GM20431 (cell line): ENCODE results near the gene NFKBIZ.

Experiments used
- in situ Hi-C: fragments of 300-500 bp; cut with MseI, MboI; formaldehyde crosslinking; loops from one replicate; pipeline ENCODE4 v1.15.0; 2020; ENCODE audit warnings: low sequenced_read_pairs; ENCODE audit not compliant: unreplicated experiment

Gene NFKBIZ

GRCh38 chr3:101848754-101849713, at the start of gene NFKBIZ:
Gene NFKBIZ (plus strand): TSS chr3:101849514. CDS start chr3:101849629, 115 bp downstream.
- in situ Hi-C loops, result no loop called here

- in situ Hi-C loops, result loop anchor here (25.0 kb wide), 1 partner anchor 736 kb away; no protein-coding TSS in a partner anchor
Observed at GRCh38 chr3:101801174-101801573, 48.1 kb upstream of the NFKBIZ start.

- in situ Hi-C loops, result loop anchor here (25.0 kb wide), 1 partner anchor 735 kb away; no protein-coding TSS in a partner anchor
Observed at GRCh38 chr3:101802179-101802578, 47.1 kb upstream of the NFKBIZ start.

GRCh38 chr3:101803173-101803782, 46.0 kb upstream of the NFKBIZ start:
- in situ Hi-C loops, result loop anchor here (25.0 kb wide), 1 partner anchor 734 kb away; no protein-coding TSS in a partner anchor

- in situ Hi-C loops, result loop anchor here (25.0 kb wide), 1 partner anchor 733 kb away; no protein-coding TSS in a partner anchor
Observed at GRCh38 chr3:101803939-101804338, 45.4 kb upstream of the NFKBIZ start.

- in situ Hi-C loops, result loop anchor here (25.0 kb wide), 1 partner anchor 731 kb away; no protein-coding TSS in a partner anchor
Observed at GRCh38 chr3:101806491-101806890, 42.8 kb upstream of the NFKBIZ start.

GRCh38 chr3:101807888-101808287, 41.4 kb upstream of the NFKBIZ start:
- in situ Hi-C loops, result loop anchor here (25.0 kb wide), 1 partner anchor 729 kb away; no protein-coding TSS in a partner anchor

- in situ Hi-C loops, result loop anchor here (10.0 to 25.0 kb wide), 2 partner anchors 415 to 728 kb away; no protein-coding TSS in a partner anchor
Observed at GRCh38 chr3:101809178-101810021, 39.9 kb upstream of the NFKBIZ start.

GRCh38 chr3:101810022-101810418, 39.3 kb upstream of the NFKBIZ start:
- in situ Hi-C loops, result loop anchor here (10.0 to 25.0 kb wide), 2 partner anchors 415 to 727 kb away; no protein-coding TSS in a partner anchor

GRCh38 chr3:101811875-101812274, 37.4 kb upstream of the NFKBIZ start:
- in situ Hi-C loops, result loop anchor here (10.0 to 25.0 kb wide), 2 partner anchors 413 to 725 kb away; no protein-coding TSS in a partner anchor

GRCh38 chr3:101812895-101813294, 36.4 kb upstream of the NFKBIZ start:
- in situ Hi-C loops, result loop anchor here (10.0 to 25.0 kb wide), 2 partner anchors 412 to 724 kb away; no protein-coding TSS in a partner anchor

- in situ Hi-C loops, result loop anchor here (10.0 to 25.0 kb wide), 2 partner anchors 411 to 723 kb away; no protein-coding TSS in a partner anchor
Observed at GRCh38 chr3:101813817-101814440, 35.4 kb upstream of the NFKBIZ start.

- in situ Hi-C loops, result loop anchor here (10.0 to 25.0 kb wide), 2 partner anchors 410 to 722 kb away; no protein-coding TSS in a partner anchor
Observed at GRCh38 chr3:101814835-101815234, 34.5 kb upstream of the NFKBIZ start.

GRCh38 chr3:101816215-101817149, 32.8 kb upstream of the NFKBIZ start:
- in situ Hi-C loops, result loop anchor here (10.0 to 25.0 kb wide), 2 partner anchors 408 to 721 kb away; no protein-coding TSS in a partner anchor

- in situ Hi-C loops, result loop anchor here (10.0 to 25.0 kb wide), 2 partner anchors 407 to 719 kb away; no protein-coding TSS in a partner anchor
Observed at GRCh38 chr3:101817992-101818391, 31.3 kb upstream of the NFKBIZ start.

GRCh38 chr3:101819649-101820206, 29.6 kb upstream of the NFKBIZ start:
- in situ Hi-C loops, result loop anchor here (10.0 to 25.0 kb wide), 2 partner anchors 405 to 718 kb away; no protein-coding TSS in a partner anchor

- in situ Hi-C loops, result loop anchor here (25.0 kb wide), 1 partner anchor 716 kb away; no protein-coding TSS in a partner anchor
Observed at GRCh38 chr3:101821503-101821902, 27.8 kb upstream of the NFKBIZ start.
